ENCODE results near the gene OR10H1. TPM values are rescaled to one million over a fixed set of nuclear protein-coding genes. Genes with fewer than 3 reads are reported as not detected.

OR10H1 gene
- under 0.01 TPM in 1 of 2 replicates, not detected in the other for total RNA-seq

GRCh38 chr19:15815306-15815705, at the start of gene OR10H1:
Gene OR10H1, minus strand, starts transcription at chr19:15815664. Its CDS starts 7,627 bp downstream, at chr19:15808037.

GRCh38 chr19:15787611-15788155, 27.8 kb downstream of the OR10H1 start, which contains the start of gene OR10H5:
Gene OR10H5, plus strand, starts transcription at chr19:15787661. Its CDS starts 6,388 bp downstream, at chr19:15794049.

Other genes starting within 250 kb of the OR10H1 start
- gene CYP4F8, start 200.4 kb downstream of the OR10H1 start, total RNA-seq = not detected in 2 replicates
- gene CYP4F3, start 174.8 kb downstream of the OR10H1 start, total RNA-seq = not detected in 2 replicates
- gene CYP4F12, start 142.6 kb downstream of the OR10H1 start, total RNA-seq = not detected in 2 replicates
- gene OR10H2, start 87.6 kb downstream of the OR10H1 start, total RNA-seq = not detected in 2 replicates
- not detected in 2 replicates for gene OR10H3, start 77.7 kb downstream of the OR10H1 start, total RNA-seq
- not detected in 2 replicates for gene OR10H5, start 28.0 kb downstream of the OR10H1 start, total RNA-seq
- gene CYP4F2, start 82.4 kb upstream of the OR10H1 start, total RNA-seq = not detected in 2 replicates
- not detected in 2 replicates for gene CYP4F11, start 118.9 kb upstream of the OR10H1 start, total RNA-seq
- not detected in 2 replicates for gene OR10H4, start 133.3 kb upstream of the OR10H1 start, total RNA-seq

Data from smooth muscle cell of trachea (primary cell).